HCT116 (cell line): ENCODE data around the gene ADGRG7.
"Not testable (repeated sequence)": the region's sequence is repeated elsewhere in the genome, so short reads cannot be mapped to it uniquely, and the experiment has no call there.

Source experiments
- YY1 ChIP-seq: IDR thresholded peaks from 2 replicates; pipeline ENCODE4 v1.6.1; 2011; ENCODE audit warnings: low read length, low read depth, moderate library complexity, mild to moderate bottlenecking; ENCODE audit not compliant: insufficient replicate concordance; ENCODE audit errors: extremely low read depth
- TF ChIP-seq, protein P1 (sequence below), 3 experiments: fragments of 200-600 bp in 1 of 3; sonication (generic) in 1 of 3; IDR thresholded peaks in 2 of 3; conservative IDR thresholded peaks in 1 of 3; 2 replicates each; pipeline ENCODE4 v1.5.1; 2012 to 2017; ENCODE audit warnings: low read depth in 2 of 3, low read length in 2 of 3, antibody characterized with exemption in 1 of 3, borderline replicate concordance in 1 of 3, control low read depth in 1 of 3, mild to moderate bottlenecking in 1 of 3, mixed read lengths in 1 of 3, mixed run types in 1 of 3, moderate library complexity in 1 of 3; ENCODE audit not compliant: insufficient read depth in 1 of 3
- TF ChIP-seq, protein P2 (sequence below): IDR thresholded peaks from 2 replicates; pipeline ENCODE4 v1.6.1; 2012
- TF ChIP-seq, protein P3 (sequence below): IDR thresholded peaks from 2 replicates; pipeline ENCODE4 v1.6.1; 2011; ENCODE audit warnings: mild to moderate bottlenecking, low read length, moderate library complexity; ENCODE audit not compliant: insufficient replicate concordance; ENCODE audit errors: extremely low read depth

DNA sequence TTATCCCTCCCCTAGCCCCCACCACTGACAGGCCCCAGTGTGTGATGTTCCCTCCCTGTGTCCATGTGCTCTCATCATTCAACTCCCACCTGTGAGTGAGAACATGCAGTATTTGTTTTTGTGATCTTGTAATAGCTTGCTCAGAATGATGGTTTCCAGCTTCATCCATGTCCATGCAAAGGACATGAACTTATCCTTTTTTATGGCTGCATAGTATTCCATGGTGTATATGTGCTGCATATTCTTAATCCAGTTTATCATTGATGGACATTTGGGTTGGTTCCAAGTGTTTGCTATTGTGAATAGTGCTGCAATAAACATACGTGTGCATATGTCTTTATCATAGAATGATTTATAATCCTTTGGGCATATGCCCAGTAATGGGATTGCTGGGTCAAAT, 57.9 kb downstream of the ADGRG7 start:
- TF ChIP-seq, protein P1, sequence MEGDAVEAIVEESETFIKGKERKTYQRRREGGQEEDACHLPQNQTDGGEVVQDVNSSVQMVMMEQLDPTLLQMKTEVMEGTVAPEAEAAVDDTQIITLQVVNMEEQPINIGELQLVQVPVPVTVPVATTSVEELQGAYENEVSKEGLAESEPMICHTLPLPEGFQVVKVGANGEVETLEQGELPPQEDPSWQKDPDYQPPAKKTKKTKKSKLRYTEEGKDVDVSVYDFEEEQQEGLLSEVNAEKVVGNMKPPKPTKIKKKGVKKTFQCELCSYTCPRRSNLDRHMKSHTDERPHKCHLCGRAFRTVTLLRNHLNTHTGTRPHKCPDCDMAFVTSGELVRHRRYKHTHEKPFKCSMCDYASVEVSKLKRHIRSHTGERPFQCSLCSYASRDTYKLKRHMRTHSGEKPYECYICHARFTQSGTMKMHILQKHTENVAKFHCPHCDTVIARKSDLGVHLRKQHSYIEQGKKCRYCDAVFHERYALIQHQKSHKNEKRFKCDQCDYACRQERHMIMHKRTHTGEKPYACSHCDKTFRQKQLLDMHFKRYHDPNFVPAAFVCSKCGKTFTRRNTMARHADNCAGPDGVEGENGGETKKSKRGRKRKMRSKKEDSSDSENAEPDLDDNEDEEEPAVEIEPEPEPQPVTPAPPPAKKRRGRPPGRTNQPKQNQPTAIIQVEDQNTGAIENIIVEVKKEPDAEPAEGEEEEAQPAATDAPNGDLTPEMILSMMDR (IDR thresholded peaks at IDR 0.05 in 2 of 3, conservative IDR thresholded peaks at IDR 0.05 in 1 of 3; ENCODE audit: borderline replicate concordance in 1 of 3, insufficient read depth in 1 of 3, low read depth in 2 of 3, low read length in 2 of 3) = not testable (repeated sequence)
- TF ChIP-seq YY1 = not testable (repeated sequence)
- TF ChIP-seq, protein P2, sequence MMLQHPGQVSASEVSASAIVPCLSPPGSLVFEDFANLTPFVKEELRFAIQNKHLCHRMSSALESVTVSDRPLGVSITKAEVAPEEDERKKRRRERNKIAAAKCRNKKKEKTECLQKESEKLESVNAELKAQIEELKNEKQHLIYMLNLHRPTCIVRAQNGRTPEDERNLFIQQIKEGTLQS = not testable (repeated sequence)
- TF ChIP-seq, protein P3, sequence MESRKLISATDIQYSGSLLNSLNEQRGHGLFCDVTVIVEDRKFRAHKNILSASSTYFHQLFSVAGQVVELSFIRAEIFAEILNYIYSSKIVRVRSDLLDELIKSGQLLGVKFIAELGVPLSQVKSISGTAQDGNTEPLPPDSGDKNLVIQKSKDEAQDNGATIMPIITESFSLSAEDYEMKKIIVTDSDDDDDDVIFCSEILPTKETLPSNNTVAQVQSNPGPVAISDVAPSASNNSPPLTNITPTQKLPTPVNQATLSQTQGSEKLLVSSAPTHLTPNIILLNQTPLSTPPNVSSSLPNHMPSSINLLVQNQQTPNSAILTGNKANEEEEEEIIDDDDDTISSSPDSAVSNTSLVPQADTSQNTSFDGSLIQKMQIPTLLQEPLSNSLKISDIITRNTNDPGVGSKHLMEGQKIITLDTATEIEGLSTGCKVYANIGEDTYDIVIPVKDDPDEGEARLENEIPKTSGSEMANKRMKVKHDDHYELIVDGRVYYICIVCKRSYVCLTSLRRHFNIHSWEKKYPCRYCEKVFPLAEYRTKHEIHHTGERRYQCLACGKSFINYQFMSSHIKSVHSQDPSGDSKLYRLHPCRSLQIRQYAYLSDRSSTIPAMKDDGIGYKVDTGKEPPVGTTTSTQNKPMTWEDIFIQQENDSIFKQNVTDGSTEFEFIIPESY = not testable (repeated sequence)
